Lung (tissue), 12 donors: ENCODE results near the gene SCARF1. TPM values are rescaled to one million over a fixed set of nuclear protein-coding genes. Genes with fewer than 3 reads are reported as not detected.
"Not testable (repeated sequence)": the region's sequence is repeated elsewhere in the genome, so short reads cannot be mapped to it uniquely, and the experiment has no call there.

Source experiments
- ATAC-seq: fragments of 200-7000 bp; cut with Tn5 transposase; one replicate; pipeline ENCODE4 v1.9.1; 2020; ENCODE audit warnings: moderate number of reproducible peaks; ENCODE audit not compliant: insufficient read depth, low FRiP score
- DNase-seq, 3 donors: peaks; one replicate each; pipeline ENCODE4 v3.0.0-alpha.2; 2013 to 2017
- H3K27ac ChIP-seq, 2 donors: one replicate each; pipeline ENCODE4 v1.5.1; 2013; ENCODE audit warnings: mild to moderate bottlenecking in 2 of 2, moderate library complexity in 2 of 2, control low read depth in 1 of 2, inconsistent platforms in 1 of 2, low read depth in 1 of 2, low read length in 1 of 2
- H3K27me3 ChIP-seq, 3 donors: one replicate each; pipeline ENCODE4 v1.5.1; 2013; ENCODE audit warnings: low read length in 2 of 3; ENCODE audit not compliant: control insufficient read depth in 3 of 3, insufficient read depth in 3 of 3
- H3K36me3 ChIP-seq, 4 donors: one replicate each; pipeline ENCODE4 v1.5.1; 2013; ENCODE audit warnings: low read length in 4 of 4, mild to moderate bottlenecking in 1 of 4, moderate library complexity in 1 of 4; ENCODE audit not compliant: control insufficient read depth in 4 of 4, insufficient read depth in 4 of 4
- H3K4me1 ChIP-seq, 5 donors: one replicate each; pipeline ENCODE4 v1.5.1; 2013; ENCODE audit warnings: low read length in 5 of 5, mild to moderate bottlenecking in 2 of 5, moderate library complexity in 1 of 5; ENCODE audit not compliant: control insufficient read depth in 5 of 5, insufficient read depth in 5 of 5
- H3K4me3 ChIP-seq: one replicate; pipeline ENCODE4 v1.5.1; 2013; ENCODE audit warnings: mild to moderate bottlenecking, control low read depth, moderate library complexity
- H3K9ac ChIP-seq, 2 donors: one replicate each; pipeline ENCODE4 v1.5.1; 2013; ENCODE audit warnings: low read length in 2 of 2, control low read depth in 1 of 2; ENCODE audit not compliant: insufficient read depth in 1 of 2
- H3K9me3 ChIP-seq, 4 donors: one replicate each; pipeline ENCODE4 v1.5.1; 2013; ENCODE audit warnings: low read length in 3 of 4, mild to moderate bottlenecking in 1 of 4, moderate library complexity in 1 of 4; ENCODE audit not compliant: control insufficient read depth in 4 of 4, insufficient read depth in 3 of 4
- CTCF ChIP-seq: IDR thresholded peaks from 2 replicates; pipeline ENCODE4 v1.5.1; 2012; ENCODE audit warnings: mild to moderate bottlenecking; ENCODE audit errors: control extremely low read depth, extremely low read depth
- WGBS, 2 donors: extraction: QIAGEN DNeasy Blood & Tissue Kit; methylation state at CpG; one replicate each; pipeline ENCODE4 v1.1.7; 2013; 5-methylcytosine and 5-hydroxymethylcytosine counted together
- polyA plus RNA-seq, 2 donors: library from polyadenylated mRNA; stranded (reverse); fragments of 200-250 nt; gene quantifications; one replicate each; pipeline ENCODE4 v1.2.1, GENCODE V29; 2013
- total RNA-seq, 2 donors: library from RNA; depleted of rRNA in 1 of 2; stranded (reverse); fragments of >200 nt in 1 of 2; gene quantifications; one replicate each; pipeline ENCODE4 v1.2.1, GENCODE V29; 2014 to 2021
- donor health status: control.
- donor health status: control.
- donor health status: Bipolar disorder and iron deficiency.
- donor health status: healthy.
- donor health status: DM: yes; HTN: yes; CAD: no.

Gene SCARF1
- total and polyA plus RNA-seq, 4 donors = 17.1 to 39.7 (median 29.4) TPM

DNA sequence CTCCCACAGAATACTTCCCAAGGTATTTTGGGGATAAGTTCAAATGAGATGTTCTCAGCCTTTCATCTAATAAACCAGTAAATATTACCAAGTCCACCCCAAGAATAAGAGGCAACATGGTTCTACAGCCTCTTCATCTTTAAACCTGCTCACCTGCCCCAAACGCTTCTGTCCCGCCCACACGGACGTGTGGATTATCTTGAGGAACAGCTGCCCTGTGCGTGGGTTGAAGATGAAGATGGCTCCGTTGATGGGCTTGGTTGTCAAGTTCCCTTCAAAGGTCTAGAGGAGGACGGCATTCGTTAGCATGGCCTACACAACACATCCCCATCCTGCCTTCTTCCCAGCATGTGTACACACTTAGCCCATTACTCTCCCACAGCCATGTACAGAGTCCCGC is 12.6 kb upstream of the SCARF1 start:
- 93 to 98% methylated on average over 9 of the region's 9 CpGs for WGBS, 2 donors
- no peaks in the 10 kb centered on the region for H3K9me3 ChIP-seq
- H3K4me3 ChIP-seq = no peak overlapping the region
- no peak for ATAC-seq
- H3K9ac ChIP-seq = no peak overlapping the region
- no peaks in the 10 kb centered on the region for H3K27me3 ChIP-seq
- no peak overlapping the region for H3K27ac ChIP-seq
- TF ChIP-seq CTCF = no peak
- H3K4me1 ChIP-seq = no peaks in the 10 kb centered on the region
- H3K36me3 ChIP-seq = peaks cover 70 to 77% (median 73%) of the 10 kb centered on the region in 4 donors
- DNase-seq = no peak

- no peak for ATAC-seq
- Histone ChIP-seq H3K9ac (no peak overlapping the region), H3K4me3 (no peak overlapping the region), H3K27ac (no peak overlapping the region), H3K4me1 (peaks cover 0 to 5% (median 3%) of the 10 kb centered on the region in 5 donors), H3K9me3 (no peaks in the 10 kb centered on the region), H3K36me3 (peaks cover 51 to 70% (median 66%) of the 10 kb centered on the region in 4 donors), H3K27me3 (no peaks in the 10 kb centered on the region)
- 94 to 97% methylated on average over 14 of the region's 14 CpGs for WGBS, 2 donors
- DNase-seq = no peak
- TF ChIP-seq CTCF = no peak
Measured at GRCh38 chr17:1653735-1654134, 8.2 kb upstream of the SCARF1 start.

DNA sequence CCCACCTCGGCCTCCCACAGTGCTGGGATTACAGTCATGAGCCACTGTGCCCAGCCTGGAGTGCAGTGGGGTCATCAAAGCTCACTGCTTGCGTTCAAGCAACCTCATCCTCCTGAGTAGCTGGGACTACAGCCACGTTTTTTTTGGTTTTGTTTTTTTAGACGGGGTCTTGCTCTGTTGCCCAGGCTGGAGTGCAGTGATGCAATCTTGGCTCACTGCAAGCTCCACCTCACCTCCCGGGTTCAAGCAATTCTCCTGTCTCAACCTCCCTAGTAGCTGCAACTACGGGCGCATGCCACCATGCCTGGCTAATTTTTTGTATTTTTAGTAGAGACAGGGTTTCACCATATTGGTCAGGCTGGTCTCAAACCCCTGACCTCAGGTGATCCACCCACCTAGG is 7.3 kb upstream of the SCARF1 start:
- peaks cover 42 to 61% (median 57%) of the 10 kb centered on the region in 4 donors for H3K36me3 ChIP-seq
- H3K9me3 ChIP-seq, H3K27ac ChIP-seq, H3K4me3 ChIP-seq, H3K9ac ChIP-seq, H3K27me3 ChIP-seq, ATAC-seq, DNase-seq: not testable (repeated sequence)
- peaks cover 0 to 14% (median 4%) of the 10 kb centered on the region in 5 donors for H3K4me1 ChIP-seq
- WGBS, 2 donors = 88 to 91% methylated on average over 7 of the region's 7 CpGs

GRCh38 chr17:1651559-1651844 is 6.0 kb upstream of the SCARF1 start:
- peaks cover 3 to 19% (median 12%) of the 10 kb centered on the region in 5 donors for H3K4me1 ChIP-seq
- WGBS, 2 donors = 89 to 95% methylated on average over 4 of the region's 4 CpGs
- DNase-seq (no peak), ATAC-seq (no peak)
- no peak overlapping the region for H3K4me3 ChIP-seq
- H3K27ac ChIP-seq = no peak overlapping the region
- no peak for TF ChIP-seq CTCF
- no peak overlapping the region for H3K9ac ChIP-seq
- no peaks in the 10 kb centered on the region for H3K9me3 ChIP-seq
- peaks cover 39 to 56% (median 52%) of the 10 kb centered on the region in 4 donors for H3K36me3 ChIP-seq
- no peaks in the 10 kb centered on the region for H3K27me3 ChIP-seq
